Brain microvascular endothelial cell (primary cell): Measurements from ENCODE around the gene PCARE.
A peak's percentile ranks its signal among the peaks of the same experiment; 100 is the strongest.

Source experiments
- DNase-seq: peaks from one replicate; pipeline ENCODE4 v3.0.0-alpha.2; 2020
- H3K27ac ChIP-seq: fragments of 250-450 bp; sonication (Bioruptor Pico); 2 replicates; pipeline ENCODE4 v1.5.1; 2020; ENCODE audit warnings: mild to moderate bottlenecking, moderate library complexity
- H3K27me3 ChIP-seq: fragments of 250-450 bp; sonication (Bioruptor Pico); replicated peaks from 2 replicates; pipeline ENCODE4 v1.5.1; 2020; ENCODE audit warnings: mild to moderate bottlenecking
- H3K36me3 ChIP-seq: fragments of 250-450 bp; sonication (Bioruptor Pico); replicated peaks from 2 replicates; pipeline ENCODE4 v1.5.1; 2020; ENCODE audit warnings: mild to moderate bottlenecking
- H3K4me3 ChIP-seq: 2 replicates; pipeline ENCODE4 v1.5.1; 2011; ENCODE audit warnings: low read depth, mild to moderate bottlenecking, control low read depth, low read length, moderate library complexity
- in situ Hi-C: cut with HindIII; loops from 2 replicates; pipeline ENCODE4 v1.10.0; 2017; ENCODE audit warnings: low sequenced_read_pairs, low pct_ligation_motif_present
- TF ChIP-seq, protein P1 (sequence below): IDR thresholded peaks from 2 replicates; pipeline ENCODE4 v1.5.1; 2011; ENCODE audit warnings: low read depth, mild to moderate bottlenecking, moderate library complexity, low read length, control low read depth, inconsistent platforms; ENCODE audit errors: missing control alignments

The PCARE gene

GRCh38 chr2:29025711-29026110, 48.6 kb downstream of the PCARE start:
- Histone ChIP-seq H3K4me3 (no peak overlapping the region), H3K27ac (no peak overlapping the region), H3K27me3 (no peaks in the 10 kb centered on the region), H3K36me3 (no peaks in the 10 kb centered on the region)
- DNase-seq = no peak
- in situ Hi-C loops = no loop called here
- TF ChIP-seq, protein P1, sequence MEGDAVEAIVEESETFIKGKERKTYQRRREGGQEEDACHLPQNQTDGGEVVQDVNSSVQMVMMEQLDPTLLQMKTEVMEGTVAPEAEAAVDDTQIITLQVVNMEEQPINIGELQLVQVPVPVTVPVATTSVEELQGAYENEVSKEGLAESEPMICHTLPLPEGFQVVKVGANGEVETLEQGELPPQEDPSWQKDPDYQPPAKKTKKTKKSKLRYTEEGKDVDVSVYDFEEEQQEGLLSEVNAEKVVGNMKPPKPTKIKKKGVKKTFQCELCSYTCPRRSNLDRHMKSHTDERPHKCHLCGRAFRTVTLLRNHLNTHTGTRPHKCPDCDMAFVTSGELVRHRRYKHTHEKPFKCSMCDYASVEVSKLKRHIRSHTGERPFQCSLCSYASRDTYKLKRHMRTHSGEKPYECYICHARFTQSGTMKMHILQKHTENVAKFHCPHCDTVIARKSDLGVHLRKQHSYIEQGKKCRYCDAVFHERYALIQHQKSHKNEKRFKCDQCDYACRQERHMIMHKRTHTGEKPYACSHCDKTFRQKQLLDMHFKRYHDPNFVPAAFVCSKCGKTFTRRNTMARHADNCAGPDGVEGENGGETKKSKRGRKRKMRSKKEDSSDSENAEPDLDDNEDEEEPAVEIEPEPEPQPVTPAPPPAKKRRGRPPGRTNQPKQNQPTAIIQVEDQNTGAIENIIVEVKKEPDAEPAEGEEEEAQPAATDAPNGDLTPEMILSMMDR = no peak

- no peak for DNase-seq
- Histone ChIP-seq H3K36me3 (no peaks in the 10 kb centered on the region), H3K27ac (no peak overlapping the region), H3K4me3 (no peak overlapping the region), H3K27me3 (no peaks in the 10 kb centered on the region)
- TF ChIP-seq, protein P1 = no peak
- in situ Hi-C loops = no loop called here
Observed at GRCh38 chr2:29024882-29025430, 49.4 kb downstream of the PCARE start.

DNA sequence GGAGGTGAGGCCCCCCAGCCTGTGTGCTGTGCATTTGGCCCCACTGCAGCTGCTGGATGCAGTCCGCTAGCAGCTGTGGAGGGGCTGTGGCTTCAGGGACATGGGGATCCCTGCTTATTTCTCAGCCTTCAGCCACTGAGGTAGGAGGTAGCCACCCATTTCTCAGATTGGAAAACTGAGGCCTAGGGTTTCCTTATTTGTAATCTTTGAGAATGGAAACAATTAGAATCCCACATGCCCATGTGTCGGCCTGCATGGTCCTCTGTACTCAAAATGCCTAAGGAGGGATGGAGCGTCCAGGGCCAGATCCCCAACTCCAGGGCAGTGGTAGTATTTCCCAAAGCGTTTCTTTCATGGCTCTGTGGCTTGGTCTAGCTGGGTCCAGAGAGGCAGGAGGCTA, 51.1 kb downstream of the PCARE start:
- DNase-seq = no peak
- H3K27ac ChIP-seq = no peak overlapping the region
- H3K4me3 ChIP-seq = no peak overlapping the region
- in situ Hi-C loops = no loop called here
- no peaks in the 10 kb centered on the region for H3K36me3 ChIP-seq
- no peaks in the 10 kb centered on the region for H3K27me3 ChIP-seq
- TF ChIP-seq, protein P1 = no peak

DNA sequence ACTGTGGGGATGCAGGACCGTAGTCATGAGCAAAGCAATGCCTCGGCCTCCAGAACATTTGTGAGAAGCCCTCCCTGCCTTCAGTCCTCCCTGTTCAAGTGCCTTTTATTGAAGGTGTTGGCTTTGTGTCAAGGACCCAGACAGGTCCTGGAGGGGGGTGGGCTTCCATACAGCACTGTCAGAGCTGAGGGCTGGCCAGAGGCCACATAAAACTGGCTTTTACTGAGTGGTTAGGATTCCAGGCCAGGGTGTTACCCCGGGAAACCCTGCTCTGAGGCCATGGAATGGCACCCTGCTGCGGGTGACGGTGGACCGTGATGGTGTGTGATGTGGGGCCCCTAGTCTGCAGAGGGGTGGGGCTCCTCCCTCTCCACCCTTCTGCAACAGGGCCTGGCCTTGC, 51.6 kb downstream of the PCARE start:
- DNase-seq = peak; percentile 68

GRCh38 chr2:29021886-29022285, 52.4 kb downstream of the PCARE start:
- no peaks in the 10 kb centered on the region for H3K27me3 ChIP-seq
- no peak overlapping the region for H3K27ac ChIP-seq
- in situ Hi-C loops = no loop called here
- H3K4me3 ChIP-seq = no peak overlapping the region
- no peaks in the 10 kb centered on the region for H3K36me3 ChIP-seq
- no peak for DNase-seq
- TF ChIP-seq, protein P1 = no peak

More for the DNA sequence above, 51.6 kb downstream of the PCARE start:
- no peak overlapping the region for H3K4me3 ChIP-seq
- H3K27me3 ChIP-seq = no peaks in the 10 kb centered on the region
- no peaks in the 10 kb centered on the region for H3K36me3 ChIP-seq
- TF ChIP-seq, protein P1 = no peak
- in situ Hi-C loops = no loop called here
- no peak overlapping the region for H3K27ac ChIP-seq
